DOHH2 (cell line): ENCODE results near the gene KCNMA1.

Experiments
- EZH2phosphoT487 ChIP-seq: fragments of 200-600 bp; sonication (generic); IDR thresholded peaks from 2 replicates; pipeline ENCODE4 v1.6.1; 2017; ENCODE audit warnings: borderline replicate concordance, mild to moderate bottlenecking, antibody characterized with exemption, low read length, moderate library complexity, mixed read lengths
- TF ChIP-seq, protein P1 (sequence below): fragments of 200-600 bp; sonication (generic); IDR thresholded peaks from one replicate; pipeline ENCODE4 v1.5.1; 2014; ENCODE audit warnings: antibody characterized with exemption, mild to moderate bottlenecking, low read depth, low read length; ENCODE audit not compliant: poor library complexity, severe bottlenecking

GRCh38 chr10:76975126-76975525 lies 662.5 kb downstream of the KCNMA1 start:
- TF ChIP-seq, protein P1, sequence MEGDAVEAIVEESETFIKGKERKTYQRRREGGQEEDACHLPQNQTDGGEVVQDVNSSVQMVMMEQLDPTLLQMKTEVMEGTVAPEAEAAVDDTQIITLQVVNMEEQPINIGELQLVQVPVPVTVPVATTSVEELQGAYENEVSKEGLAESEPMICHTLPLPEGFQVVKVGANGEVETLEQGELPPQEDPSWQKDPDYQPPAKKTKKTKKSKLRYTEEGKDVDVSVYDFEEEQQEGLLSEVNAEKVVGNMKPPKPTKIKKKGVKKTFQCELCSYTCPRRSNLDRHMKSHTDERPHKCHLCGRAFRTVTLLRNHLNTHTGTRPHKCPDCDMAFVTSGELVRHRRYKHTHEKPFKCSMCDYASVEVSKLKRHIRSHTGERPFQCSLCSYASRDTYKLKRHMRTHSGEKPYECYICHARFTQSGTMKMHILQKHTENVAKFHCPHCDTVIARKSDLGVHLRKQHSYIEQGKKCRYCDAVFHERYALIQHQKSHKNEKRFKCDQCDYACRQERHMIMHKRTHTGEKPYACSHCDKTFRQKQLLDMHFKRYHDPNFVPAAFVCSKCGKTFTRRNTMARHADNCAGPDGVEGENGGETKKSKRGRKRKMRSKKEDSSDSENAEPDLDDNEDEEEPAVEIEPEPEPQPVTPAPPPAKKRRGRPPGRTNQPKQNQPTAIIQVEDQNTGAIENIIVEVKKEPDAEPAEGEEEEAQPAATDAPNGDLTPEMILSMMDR: no peak
- no peak for TF ChIP-seq EZH2phosphoT487
